ENCODE results near the gene FN3KRP. TPM values are rescaled to one million over a fixed set of nuclear protein-coding genes. Genes with fewer than 3 reads are reported as not detected.

Gene FN3KRP
- total RNA-seq, 2 experiments from 2014 or later: 34.8 to 35.3 TPM

DNA sequence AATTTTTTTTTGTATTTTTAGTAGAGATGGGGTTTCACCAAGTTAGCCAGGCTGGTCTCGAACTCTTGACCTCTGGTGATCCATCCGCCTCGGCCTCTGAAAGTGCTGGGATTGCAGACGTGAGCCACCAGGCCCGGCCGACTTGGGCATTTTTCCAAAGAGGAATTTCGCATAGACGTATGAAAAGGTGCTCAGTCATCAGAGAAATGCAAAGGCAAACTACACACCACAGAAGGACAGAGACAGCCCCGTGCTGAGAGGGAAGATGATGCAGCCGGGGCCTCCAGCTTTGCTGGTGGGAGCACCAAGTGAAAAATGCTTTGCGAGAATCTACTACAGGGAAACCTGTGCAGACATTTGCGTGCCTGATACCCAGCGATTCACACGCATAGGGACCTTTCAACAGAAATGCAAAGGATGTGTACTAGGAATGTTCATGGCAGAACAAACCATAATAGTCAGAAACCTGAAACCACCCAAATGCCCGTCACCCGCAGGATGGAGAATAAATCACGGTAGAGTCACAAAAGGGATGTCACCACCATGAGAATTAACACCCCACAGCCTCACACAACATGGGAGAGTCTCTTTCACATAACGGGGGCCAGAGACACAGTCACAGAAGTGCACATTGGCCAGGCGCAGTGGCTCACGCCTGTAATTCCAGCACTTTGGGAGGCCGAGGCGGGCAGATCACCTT, 23.2 kb upstream of the FN3KRP start:
- Mint-ChIP-seq H3K4me3 (no peak overlapping the region), H3K27ac (no peak overlapping the region), H3K36me3 (peaks cover 10% of the 10 kb centered on the region), H3K9me3 (ENCODE audit: low read depth) (peaks cover 15% of the 10 kb centered on the region), H3K4me1 (peaks cover 3% of the 10 kb centered on the region), H3K27me3 (peaks cover 8% of the 10 kb centered on the region)
- CTCF ChIA-PET: no interaction called here
- no peak for DNase-seq
- no peak for ATAC-seq

DNA sequence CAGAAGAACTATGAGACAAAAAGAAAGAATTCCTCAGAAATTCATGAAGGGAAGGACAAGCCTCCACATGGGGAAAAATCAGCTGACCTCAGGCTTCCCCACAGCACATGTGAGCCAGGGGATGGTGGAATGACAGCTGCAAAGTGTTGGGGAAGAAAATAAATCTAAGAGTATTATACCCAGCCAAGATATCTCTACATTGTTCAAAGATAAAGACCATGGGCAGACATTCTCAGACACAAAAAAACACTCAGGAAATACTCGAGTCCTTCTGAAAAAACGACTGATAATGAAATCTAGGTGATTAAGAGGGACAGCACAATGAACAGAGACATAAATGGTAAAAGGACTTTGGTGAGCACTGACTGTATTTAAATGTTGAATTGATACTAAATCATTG, 21.9 kb upstream of the FN3KRP start:
- H3K4me3 Mint-ChIP-seq: no peak overlapping the region
- peaks cover 8% of the 10 kb centered on the region for H3K27me3 Mint-ChIP-seq
- CTCF ChIA-PET: no interaction called here
- H3K9me3 Mint-ChIP-seq (ENCODE audit: low read depth): peaks cover 15% of the 10 kb centered on the region
- ATAC-seq (no peak), DNase-seq (no peak)
- peaks cover 10% of the 10 kb centered on the region for H3K36me3 Mint-ChIP-seq
- H3K4me1 Mint-ChIP-seq: peaks cover 7% of the 10 kb centered on the region
- no peak overlapping the region for H3K27ac Mint-ChIP-seq

DNA sequence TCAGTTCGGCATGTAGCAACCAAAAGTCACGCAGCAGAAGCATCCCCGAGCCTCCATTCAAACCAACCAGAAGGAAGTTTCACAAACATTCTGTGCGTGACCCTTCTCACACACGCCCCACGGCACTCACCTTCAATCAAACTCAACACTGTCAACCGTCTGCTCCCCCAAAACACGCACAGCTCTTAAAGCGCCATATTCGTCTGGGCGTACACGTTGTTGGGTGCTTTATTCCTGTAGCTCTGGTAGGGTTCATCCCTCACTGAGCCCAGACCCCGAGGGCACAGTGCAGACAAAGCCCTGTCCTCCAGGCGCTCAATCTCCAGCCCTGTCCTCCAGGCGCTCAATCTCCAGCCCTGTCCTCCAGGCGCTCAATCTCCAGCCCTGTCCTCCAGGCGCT, 20.2 kb upstream of the FN3KRP start:
- no peak for ATAC-seq
- DNase-seq: no peak
- H3K27me3 Mint-ChIP-seq: peaks cover 8% of the 10 kb centered on the region
- CTCF ChIA-PET: no interaction called here
- H3K4me1 Mint-ChIP-seq: peaks cover 9% of the 10 kb centered on the region
- H3K27ac Mint-ChIP-seq: no peak overlapping the region
- H3K36me3 Mint-ChIP-seq: peaks cover 10% of the 10 kb centered on the region
- no peak overlapping the region for H3K4me3 Mint-ChIP-seq
- peaks cover 15% of the 10 kb centered on the region for H3K9me3 Mint-ChIP-seq (ENCODE audit: low read depth)

DNA sequence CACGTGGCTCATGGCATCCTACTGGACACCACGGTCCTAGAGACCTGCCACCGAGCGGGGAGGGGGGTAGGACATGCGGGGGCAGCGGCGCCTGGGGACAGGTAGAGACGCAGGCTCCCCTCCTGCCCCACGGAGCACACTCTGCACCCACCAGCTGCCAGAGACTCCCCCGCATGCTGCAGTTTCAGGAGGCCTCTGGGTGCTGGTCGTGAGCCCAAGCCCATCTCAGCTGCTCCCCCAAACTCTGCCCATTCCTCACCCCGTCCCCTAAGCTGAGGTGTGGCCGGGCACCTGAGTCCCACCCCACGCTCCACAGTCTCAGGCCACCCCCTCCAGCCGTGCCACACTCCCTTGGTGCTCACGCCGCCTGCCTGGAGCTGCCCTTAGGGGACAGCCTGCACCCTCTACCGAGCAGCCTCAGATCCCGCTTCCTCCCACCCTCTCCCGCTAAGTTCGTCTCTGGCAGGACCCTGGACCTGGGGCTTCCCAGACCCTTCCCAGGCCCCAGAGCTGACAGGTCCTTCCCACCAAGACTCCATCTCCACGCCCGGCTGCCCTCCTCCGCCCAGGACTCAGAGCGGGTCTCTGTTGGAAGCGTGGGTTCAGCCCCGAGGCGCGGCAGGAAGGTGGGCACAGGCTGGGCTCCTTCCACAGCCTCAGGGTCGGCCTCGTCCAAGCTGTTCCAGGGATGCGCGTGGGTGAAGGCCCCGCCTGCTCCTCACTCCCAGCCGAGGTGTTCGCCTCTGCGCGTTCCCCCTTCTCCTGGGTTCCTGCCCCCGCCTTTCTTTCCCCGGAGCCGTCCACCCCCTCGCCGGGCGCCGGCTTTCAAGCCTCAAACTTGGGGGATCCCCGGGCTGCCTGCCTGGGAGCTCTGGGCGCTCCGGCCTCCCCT, 19.3 kb upstream of the FN3KRP start:
- no peak overlapping the region for H3K27ac Mint-ChIP-seq
- CTCF ChIA-PET: no interaction called here
- peaks cover 8% of the 10 kb centered on the region for H3K27me3 Mint-ChIP-seq
- peaks cover 15% of the 10 kb centered on the region for H3K9me3 Mint-ChIP-seq (ENCODE audit: low read depth)
- peak overlapping the region; percentile 10 for H3K4me3 Mint-ChIP-seq
- DNase-seq (no peak), ATAC-seq (no peak)
- peaks cover 9% of the 10 kb centered on the region for H3K4me1 Mint-ChIP-seq
- H3K36me3 Mint-ChIP-seq: peaks cover 10% of the 10 kb centered on the region

DNA sequence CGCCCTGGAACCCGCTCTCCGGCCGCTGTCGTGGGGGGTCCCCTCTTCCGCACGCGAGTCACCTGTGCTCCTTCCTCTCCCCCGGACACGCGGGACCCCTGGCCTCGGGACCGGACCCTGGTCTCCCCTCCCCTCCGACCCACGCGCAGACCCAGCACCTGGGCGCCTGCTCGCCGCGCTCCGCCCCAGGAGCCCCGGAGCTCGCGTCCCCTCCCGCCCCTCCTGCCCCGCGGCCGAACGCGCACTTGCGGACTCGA, 18.8 kb upstream of the FN3KRP start:
- Mint-ChIP-seq H3K36me3 (peaks cover 10% of the 10 kb centered on the region), H3K4me1 (peaks cover 9% of the 10 kb centered on the region), H3K27me3 (peaks cover 8% of the 10 kb centered on the region), H3K4me3 (no peak overlapping the region), H3K27ac (no peak overlapping the region), H3K9me3 (ENCODE audit: low read depth) (peaks cover 15% of the 10 kb centered on the region)
- ATAC-seq: no peak
- DNase-seq: no peak
- CTCF ChIA-PET: no interaction called here

DNA sequence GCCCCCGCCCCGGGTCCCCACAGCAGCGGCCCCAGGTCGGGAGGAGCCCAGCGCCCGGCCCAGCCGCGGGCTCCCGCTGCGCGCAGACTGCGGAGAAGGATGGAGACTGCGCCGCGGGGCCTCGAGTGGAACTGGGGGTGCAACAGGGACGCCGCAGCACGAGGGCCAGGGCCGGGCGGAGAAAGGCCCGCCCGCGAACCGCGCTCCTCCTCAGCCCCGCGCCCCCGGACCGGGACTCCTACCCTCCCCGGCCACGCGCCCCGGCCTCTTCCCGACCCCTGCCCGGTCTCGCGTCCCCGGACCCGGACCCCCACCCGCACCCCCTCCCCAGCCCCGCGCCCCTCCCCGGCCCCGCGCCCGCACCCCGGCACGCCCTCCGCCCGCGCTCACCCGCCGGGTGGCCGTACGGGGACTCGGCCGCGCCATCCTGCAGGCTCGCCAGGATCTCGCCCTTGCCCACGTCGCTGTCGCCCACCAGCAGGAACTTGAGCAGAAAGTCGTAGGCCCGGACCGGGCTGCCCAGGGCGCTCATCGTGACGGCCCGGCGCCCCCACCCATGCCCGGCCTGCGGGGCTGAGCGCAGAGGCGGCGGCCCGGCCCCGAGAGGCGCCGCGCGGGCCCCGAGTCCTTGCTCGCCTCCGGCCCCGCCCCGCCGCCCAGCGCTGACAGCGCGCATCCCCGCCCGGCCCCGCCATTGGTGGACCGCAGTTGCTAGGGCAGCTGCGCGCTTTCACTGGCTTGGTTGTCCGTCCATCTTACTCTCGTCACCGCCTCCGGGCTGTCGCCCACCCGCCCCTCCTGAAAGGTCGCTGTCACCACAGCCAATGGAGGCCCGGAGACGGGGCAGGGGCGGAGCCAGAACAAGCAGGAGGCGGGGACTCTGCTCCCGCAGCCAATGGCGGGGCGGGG, 18.2 kb upstream of the FN3KRP start, which contains the start of gene RAB40B:
Gene RAB40B (minus strand): TSS at position 634 of the 909 bp plus-strand sequence. CDS start 102 bp downstream, at position 532.
- peak within 1 kb of the TSS; percentile 74 for H3K4me3 Mint-ChIP-seq
- H3K27me3 Mint-ChIP-seq: peaks cover 8% of the 10 kb centered on the region
- H3K27ac Mint-ChIP-seq: no peak within 1 kb of the TSS
- CTCF ChIA-PET: interaction anchor here (0.6 kb wide), 1 partner anchor 1205 kb away, joined by 3 read pairs; no protein-coding TSS in a partner anchor
- peak; percentile 98 for DNase-seq
- peaks cover 9% of the 10 kb centered on the region for H3K4me1 Mint-ChIP-seq
- peaks cover 15% of the 10 kb centered on the region for H3K9me3 Mint-ChIP-seq (ENCODE audit: low read depth)
- H3K36me3 Mint-ChIP-seq: peaks cover 10% of the 10 kb centered on the region
- ATAC-seq: peak; percentile 99

DNA sequence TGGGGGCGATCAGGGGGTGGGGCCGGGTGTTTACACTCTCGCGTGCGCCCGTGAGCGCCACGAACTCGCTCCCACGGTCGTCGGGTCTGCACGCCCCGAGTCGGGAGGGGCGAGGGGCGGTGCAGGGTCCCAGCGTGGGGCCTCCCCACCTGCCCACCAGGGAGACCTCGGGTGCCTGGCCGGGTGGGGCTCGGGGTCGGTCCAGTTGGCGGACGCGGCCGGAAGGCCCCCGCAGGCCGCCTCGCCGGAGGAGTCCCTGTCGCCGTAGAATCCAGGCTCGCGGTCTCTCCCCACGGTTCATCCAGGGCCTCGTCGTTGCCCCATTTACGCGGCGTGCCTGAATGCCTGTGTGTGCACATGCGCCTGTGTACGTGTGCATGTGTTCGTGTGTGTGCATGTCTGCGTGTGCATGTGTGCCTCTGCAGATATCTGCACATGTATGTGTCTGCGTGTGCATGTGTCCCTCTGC, 17.5 kb upstream of the FN3KRP start:
- ATAC-seq: no peak
- Mint-ChIP-seq H3K27ac (no peak overlapping the region), H3K27me3 (peaks cover 8% of the 10 kb centered on the region), H3K9me3 (ENCODE audit: low read depth) (peaks cover 13% of the 10 kb centered on the region), H3K36me3 (peaks cover 8% of the 10 kb centered on the region), H3K4me3 (peak overlapping the region; percentile 74), H3K4me1 (peaks cover 9% of the 10 kb centered on the region)
- DNase-seq: no peak
- CTCF ChIA-PET: no interaction called here

DNA sequence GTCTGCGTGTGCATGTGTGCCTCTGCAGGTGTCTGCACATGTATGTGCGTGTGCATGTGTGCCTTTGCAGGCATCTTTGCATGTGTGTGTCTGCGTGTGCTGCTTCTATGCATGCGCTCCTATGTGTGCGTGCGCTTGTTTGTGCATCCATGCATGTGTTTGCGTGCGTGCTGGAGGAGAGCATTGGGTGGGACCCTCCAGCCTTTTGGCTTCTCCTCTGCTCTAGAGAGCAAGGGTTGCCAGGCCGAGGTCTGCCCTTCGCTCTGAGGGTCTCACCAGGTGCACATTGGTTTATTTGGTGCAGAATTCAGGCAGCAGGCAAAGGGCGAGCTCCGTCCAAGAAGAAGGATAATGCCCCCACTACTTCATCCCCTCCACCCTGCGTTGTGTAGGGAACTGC, 17.0 kb upstream of the FN3KRP start:
- Mint-ChIP-seq H3K27ac (no peak overlapping the region), H3K36me3 (peaks cover 6% of the 10 kb centered on the region), H3K9me3 (ENCODE audit: low read depth) (peaks cover 10% of the 10 kb centered on the region), H3K4me1 (peaks cover 9% of the 10 kb centered on the region), H3K4me3 (peak overlapping the region; percentile 74), H3K27me3 (peaks cover 8% of the 10 kb centered on the region)
- no peak for ATAC-seq
- no peak for DNase-seq
- CTCF ChIA-PET: no interaction called here

DNA sequence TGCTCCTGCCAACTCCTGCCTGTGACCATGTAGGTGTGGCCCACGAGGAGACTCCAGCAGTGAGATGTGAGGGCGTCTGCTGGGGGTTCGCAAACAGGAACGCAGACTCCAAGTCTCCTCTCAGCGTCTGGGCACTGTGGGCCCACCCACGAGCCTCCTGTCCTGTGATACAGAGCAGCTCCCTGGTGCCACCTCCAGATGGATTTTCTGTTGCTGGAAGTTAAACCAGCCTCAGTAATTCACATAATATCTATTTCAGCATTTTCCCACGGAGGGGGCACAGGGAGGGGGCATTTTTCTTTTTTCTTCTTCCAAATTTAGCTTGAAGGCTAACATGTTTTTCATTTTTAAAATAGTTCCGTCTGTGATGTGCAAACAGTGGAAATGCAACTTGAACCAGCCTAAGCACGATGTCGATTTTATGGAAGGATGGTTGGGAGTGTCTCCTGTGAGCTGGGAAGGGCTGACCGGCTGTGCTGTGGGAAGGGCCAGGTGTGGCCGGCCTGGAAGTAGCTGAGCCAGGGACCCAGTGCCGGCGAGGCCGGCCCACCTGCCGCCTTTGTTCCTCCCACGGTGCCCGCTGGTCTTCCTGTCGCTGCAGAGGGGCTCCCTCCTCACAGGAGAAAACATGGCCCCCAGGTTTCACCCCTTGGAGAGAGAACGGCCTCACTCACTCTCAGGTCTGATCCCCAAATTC, 14.1 kb upstream of the FN3KRP start:
- CTCF ChIA-PET: interaction anchor here (0.9 to 1.2 kb wide), 2 partner anchors 13 to 37 kb away, joined by 3 read pairs; no protein-coding TSS in a partner anchor
- Mint-ChIP-seq H3K36me3 (no peaks in the 10 kb centered on the region), H3K27ac (no peak overlapping the region), H3K9me3 (ENCODE audit: low read depth) (no peaks in the 10 kb centered on the region), H3K4me1 (peaks cover 6% of the 10 kb centered on the region), H3K4me3 (no peak overlapping the region), H3K27me3 (peaks cover under 1% of the 10 kb centered on the region)
- DNase-seq: no peak
- ATAC-seq: no peak

DNA sequence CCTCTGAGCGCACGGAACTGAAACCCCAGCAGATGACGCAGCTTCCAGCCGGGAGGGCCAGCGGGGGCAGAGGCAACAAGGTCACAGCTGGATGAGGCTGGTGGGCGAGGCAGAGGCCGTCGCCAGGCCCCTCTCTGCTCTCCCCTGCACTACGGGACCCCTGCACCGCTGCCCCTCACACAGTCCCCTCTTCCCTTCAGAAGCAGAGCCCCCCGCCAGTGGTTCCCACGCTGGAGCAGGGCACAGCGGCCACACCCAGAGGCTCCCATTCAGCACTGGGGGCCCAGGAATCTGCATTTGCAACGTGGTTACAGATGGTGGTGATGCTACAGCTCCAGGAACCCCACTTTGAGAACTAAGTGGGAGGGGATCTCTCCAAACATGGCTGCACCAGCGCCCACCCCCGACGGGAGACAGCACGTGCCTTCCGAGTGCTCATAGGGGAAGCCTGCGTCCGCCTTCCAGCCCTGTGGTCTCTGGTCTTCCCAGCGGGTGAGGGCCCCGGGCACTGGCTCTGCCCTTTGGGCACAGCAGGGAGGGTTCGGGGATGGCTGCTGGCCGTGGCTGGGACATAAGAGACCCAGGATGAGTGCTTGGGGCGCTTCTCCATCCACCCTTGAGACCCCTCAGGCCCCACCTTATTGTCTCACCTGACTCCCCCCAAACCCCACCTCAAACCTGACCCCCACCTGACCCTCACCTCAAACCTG, 13.3 kb upstream of the FN3KRP start:
- no peak overlapping the region for H3K27ac Mint-ChIP-seq
- H3K4me3 Mint-ChIP-seq: no peak overlapping the region
- H3K4me1 Mint-ChIP-seq: peaks cover 6% of the 10 kb centered on the region
- ATAC-seq (no peak), DNase-seq (no peak)
- CTCF ChIA-PET: no interaction called here
- no peaks in the 10 kb centered on the region for H3K36me3 Mint-ChIP-seq
- H3K9me3 Mint-ChIP-seq (ENCODE audit: low read depth): no peaks in the 10 kb centered on the region
- H3K27me3 Mint-ChIP-seq: no peaks in the 10 kb centered on the region

DNA sequence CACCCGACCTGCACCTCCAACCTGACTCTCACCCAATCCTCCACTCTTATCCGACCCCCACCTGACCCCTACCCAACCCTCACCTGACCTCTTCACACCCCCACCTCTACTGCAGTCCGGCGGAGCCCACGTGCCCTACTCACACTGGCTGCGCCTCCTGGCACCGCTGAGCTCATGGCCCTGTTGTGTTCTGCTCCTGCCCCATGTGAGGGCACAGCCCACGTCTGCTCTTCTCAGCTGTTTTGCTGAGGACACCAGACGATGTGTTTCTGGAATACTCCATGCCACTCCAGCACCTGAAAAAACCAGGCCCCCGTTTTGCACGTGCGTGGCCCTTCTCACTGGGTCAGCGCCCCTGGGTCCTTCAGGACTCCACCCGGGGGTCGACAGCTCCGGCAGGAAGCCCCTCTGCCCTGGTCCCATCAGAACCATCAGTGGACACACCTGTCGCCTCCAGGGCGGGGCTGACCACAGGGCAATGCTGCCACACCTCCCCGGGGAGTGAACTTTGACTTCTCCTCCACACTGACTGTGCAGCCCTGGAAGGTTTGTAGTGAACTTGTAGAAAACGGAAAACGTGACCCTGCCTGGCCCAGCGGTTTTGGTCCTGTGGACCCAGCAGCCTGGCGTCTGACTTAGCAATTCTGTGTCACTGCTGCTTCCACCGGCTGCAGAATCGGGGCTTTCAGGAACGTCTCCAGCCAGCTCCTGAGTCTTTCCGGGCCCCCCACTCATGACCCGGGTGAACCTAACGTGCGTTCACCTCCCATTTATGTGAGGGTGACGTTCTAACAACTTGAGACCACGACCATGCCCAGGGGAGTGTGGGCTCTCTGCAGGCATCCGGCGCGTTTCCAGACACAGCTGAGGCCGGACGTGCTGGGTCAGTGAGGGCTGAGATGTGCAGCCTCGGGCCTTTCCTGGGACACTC, 12.3 kb upstream of the FN3KRP start:
- CTCF ChIA-PET: no interaction called here
- Mint-ChIP-seq H3K27ac (no peak overlapping the region), H3K9me3 (ENCODE audit: low read depth) (no peaks in the 10 kb centered on the region), H3K4me3 (no peak overlapping the region), H3K4me1 (peaks cover 4% of the 10 kb centered on the region), H3K36me3 (no peaks in the 10 kb centered on the region), H3K27me3 (no peaks in the 10 kb centered on the region)
- no peak for DNase-seq
- ATAC-seq: no peak

DNA sequence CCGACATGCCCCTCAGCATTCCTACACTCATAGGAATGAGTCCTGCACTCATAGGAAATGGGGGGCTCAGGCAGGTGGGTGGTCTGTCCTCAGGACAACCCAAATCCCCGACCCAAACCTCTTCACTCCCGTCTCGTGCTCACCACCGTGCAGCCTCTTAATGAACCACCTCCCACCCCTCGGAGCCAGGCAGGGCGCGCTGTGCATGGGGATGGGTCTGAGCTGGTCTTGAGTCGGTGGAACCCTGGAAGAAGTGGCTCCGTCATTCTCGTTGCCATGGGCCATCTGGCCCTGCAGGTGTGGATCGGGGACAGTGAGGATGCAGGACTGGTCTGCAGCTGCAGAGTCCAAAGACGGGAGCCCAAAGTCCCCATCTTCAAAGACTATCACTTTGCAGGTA, 11.6 kb upstream of the FN3KRP start:
- no peaks in the 10 kb centered on the region for H3K36me3 Mint-ChIP-seq
- H3K27ac Mint-ChIP-seq: no peak overlapping the region
- CTCF ChIA-PET: no interaction called here
- H3K4me3 Mint-ChIP-seq: no peak overlapping the region
- H3K27me3 Mint-ChIP-seq: no peaks in the 10 kb centered on the region
- DNase-seq (no peak), ATAC-seq (no peak)
- no peaks in the 10 kb centered on the region for H3K9me3 Mint-ChIP-seq (ENCODE audit: low read depth)
- H3K4me1 Mint-ChIP-seq: peaks cover 2% of the 10 kb centered on the region

All from activated CD8-positive, alpha-beta memory T cell treated with anti-CD3 and anti-CD28 coated beads, Interleukin-2, amount 10 ng/mL, durations not matched to agents 7 days and 5 days (primary cell).